ENCODE results near the gene CFAP161. TPM values are rescaled to one million over a fixed set of nuclear protein-coding genes. Genes with fewer than 3 reads are reported as not detected.

The CFAP161 gene
- total RNA-seq, 1 donor from 2014 or later = not detected

GRCh38 chr15:81182756-81183438 is 48.8 kb downstream of the CFAP161 start:
- Mint-ChIP-seq H3K4me1 (ENCODE audit: low read depth) (peaks cover 19% of the 10 kb centered on the region), H3K27me3 (ENCODE audit: insufficient read depth) (peaks cover 51% of the 10 kb centered on the region), H3K4me3 (no peak overlapping the region), H3K9me3 (no peaks in the 10 kb centered on the region), H3K27ac (no peak overlapping the region), H3K36me3 (ENCODE audit: low read depth) (no peaks in the 10 kb centered on the region)
- intact Hi-C loops (cut with micrococcal nuclease) = no loop called here
- DNase-seq (ENCODE audit: low spot score) = no peak

- no peaks in the 10 kb centered on the region for H3K9me3 Mint-ChIP-seq
- H3K27me3 Mint-ChIP-seq (ENCODE audit: insufficient read depth) = peaks cover 51% of the 10 kb centered on the region
- H3K4me3 Mint-ChIP-seq = no peak overlapping the region
- no peak overlapping the region for H3K27ac Mint-ChIP-seq
- no peaks in the 10 kb centered on the region for H3K36me3 Mint-ChIP-seq (ENCODE audit: low read depth)
- DNase-seq (ENCODE audit: low spot score) = no peak
- intact Hi-C loops (cut with micrococcal nuclease) = no loop called here
- peaks cover 19% of the 10 kb centered on the region for H3K4me1 Mint-ChIP-seq (ENCODE audit: low read depth)
Measured at GRCh38 chr15:81183439-81183775, 49.3 kb downstream of the CFAP161 start.

- intact Hi-C loops (cut with micrococcal nuclease) = no loop called here
- H3K9me3 Mint-ChIP-seq = no peaks in the 10 kb centered on the region
- no peak for DNase-seq (ENCODE audit: low spot score)
- H3K27ac Mint-ChIP-seq = no peak overlapping the region
- no peaks in the 10 kb centered on the region for H3K36me3 Mint-ChIP-seq (ENCODE audit: low read depth)
- peaks cover 19% of the 10 kb centered on the region for H3K4me1 Mint-ChIP-seq (ENCODE audit: low read depth)
- H3K27me3 Mint-ChIP-seq (ENCODE audit: insufficient read depth) = peaks cover 46% of the 10 kb centered on the region
- no peak overlapping the region for H3K4me3 Mint-ChIP-seq
Measured at GRCh38 chr15:81184188-81184587, 50.1 kb downstream of the CFAP161 start.

- intact Hi-C loops (cut with micrococcal nuclease) = no loop called here
- DNase-seq (ENCODE audit: low spot score) = no peak
- Mint-ChIP-seq H3K4me1 (ENCODE audit: low read depth) (peaks cover 19% of the 10 kb centered on the region), H3K27ac (no peak overlapping the region), H3K4me3 (no peak overlapping the region), H3K27me3 (ENCODE audit: insufficient read depth) (peaks cover 47% of the 10 kb centered on the region), H3K9me3 (no peaks in the 10 kb centered on the region), H3K36me3 (ENCODE audit: low read depth) (no peaks in the 10 kb centered on the region)
Measured at GRCh38 chr15:81185631-81186295, 51.7 kb downstream of the CFAP161 start.

GRCh38 chr15:81188354-81188753 is 54.3 kb downstream of the CFAP161 start:
- no peak for DNase-seq (ENCODE audit: low spot score)
- Mint-ChIP-seq H3K27ac (no peak overlapping the region), H3K9me3 (no peaks in the 10 kb centered on the region), H3K4me1 (ENCODE audit: low read depth) (peaks cover 6% of the 10 kb centered on the region), H3K27me3 (ENCODE audit: insufficient read depth) (peaks cover 28% of the 10 kb centered on the region), H3K36me3 (ENCODE audit: low read depth) (no peaks in the 10 kb centered on the region), H3K4me3 (no peak overlapping the region)
- intact Hi-C loops (cut with micrococcal nuclease) = no loop called here

- Mint-ChIP-seq H3K9me3 (no peaks in the 10 kb centered on the region), H3K27ac (no peak overlapping the region), H3K36me3 (ENCODE audit: low read depth) (no peaks in the 10 kb centered on the region), H3K27me3 (ENCODE audit: insufficient read depth) (peaks cover 19% of the 10 kb centered on the region), H3K4me1 (ENCODE audit: low read depth) (no peaks in the 10 kb centered on the region), H3K4me3 (no peak overlapping the region)
- intact Hi-C loops (cut with micrococcal nuclease) = no loop called here
- no peak for DNase-seq (ENCODE audit: low spot score)
Measured at GRCh38 chr15:81189583-81190283, 55.7 kb downstream of the CFAP161 start.

- intact Hi-C loops (cut with micrococcal nuclease) = no loop called here
- Mint-ChIP-seq H3K27ac (no peak overlapping the region), H3K36me3 (ENCODE audit: low read depth) (no peaks in the 10 kb centered on the region), H3K4me3 (no peak overlapping the region), H3K27me3 (ENCODE audit: insufficient read depth) (peaks cover 10% of the 10 kb centered on the region), H3K9me3 (no peaks in the 10 kb centered on the region), H3K4me1 (ENCODE audit: low read depth) (no peaks in the 10 kb centered on the region)
- no peak for DNase-seq (ENCODE audit: low spot score)
Measured at GRCh38 chr15:81190922-81191507, 56.9 kb downstream of the CFAP161 start.

- Mint-ChIP-seq H3K27ac (no peak overlapping the region), H3K36me3 (ENCODE audit: low read depth) (no peaks in the 10 kb centered on the region), H3K4me1 (ENCODE audit: low read depth) (no peaks in the 10 kb centered on the region), H3K9me3 (no peaks in the 10 kb centered on the region), H3K27me3 (ENCODE audit: insufficient read depth) (peaks cover 10% of the 10 kb centered on the region), H3K4me3 (no peak overlapping the region)
- intact Hi-C loops (cut with micrococcal nuclease) = no loop called here
- no peak for DNase-seq (ENCODE audit: low spot score)
Measured at GRCh38 chr15:81191701-81192100, 57.6 kb downstream of the CFAP161 start.

GRCh38 chr15:81194723-81195122 is 60.7 kb downstream of the CFAP161 start:
- intact Hi-C loops (cut with micrococcal nuclease) = no loop called here
- Mint-ChIP-seq H3K27me3 (ENCODE audit: insufficient read depth) (peaks cover 4% of the 10 kb centered on the region), H3K9me3 (no peaks in the 10 kb centered on the region), H3K36me3 (ENCODE audit: low read depth) (no peaks in the 10 kb centered on the region), H3K4me3 (no peak overlapping the region), H3K27ac (no peak overlapping the region), H3K4me1 (ENCODE audit: low read depth) (no peaks in the 10 kb centered on the region)
- DNase-seq (ENCODE audit: low spot score) = no peak

GRCh38 chr15:81195339-81195864 is 61.3 kb downstream of the CFAP161 start:
- Mint-ChIP-seq H3K36me3 (ENCODE audit: low read depth) (no peaks in the 10 kb centered on the region), H3K9me3 (no peaks in the 10 kb centered on the region), H3K4me3 (no peak overlapping the region), H3K27ac (no peak overlapping the region), H3K4me1 (ENCODE audit: low read depth) (no peaks in the 10 kb centered on the region), H3K27me3 (ENCODE audit: insufficient read depth) (peaks cover 4% of the 10 kb centered on the region)
- DNase-seq (ENCODE audit: low spot score) = no peak
- intact Hi-C loops (cut with micrococcal nuclease) = no loop called here

GRCh38 chr15:81196576-81197254 is 62.6 kb downstream of the CFAP161 start, which contains the start of gene IL16:
IL16 (plus strand) TSS chr15:81196879; CDS start chr15:81225400, 28,521 bp downstream.
- intact Hi-C loops (cut with micrococcal nuclease) = no loop called here
- Mint-ChIP-seq H3K4me3 (no peak within 1 kb of the TSS), H3K4me1 (ENCODE audit: low read depth) (no peaks in the 10 kb centered on the region), H3K9me3 (no peaks in the 10 kb centered on the region), H3K36me3 (ENCODE audit: low read depth) (no peaks in the 10 kb centered on the region), H3K27ac (no peak within 1 kb of the TSS), H3K27me3 (ENCODE audit: insufficient read depth) (no peaks in the 10 kb centered on the region)
- DNase-seq (ENCODE audit: low spot score) = no peak

- intact Hi-C loops (cut with micrococcal nuclease) = no loop called here
- Mint-ChIP-seq H3K4me1 (ENCODE audit: low read depth) (no peaks in the 10 kb centered on the region), H3K4me3 (no peak overlapping the region), H3K36me3 (ENCODE audit: low read depth) (no peaks in the 10 kb centered on the region), H3K27ac (no peak overlapping the region), H3K9me3 (no peaks in the 10 kb centered on the region), H3K27me3 (ENCODE audit: insufficient read depth) (no peaks in the 10 kb centered on the region)
- DNase-seq (ENCODE audit: low spot score) = no peak
Measured at GRCh38 chr15:81197255-81197630, 63.2 kb downstream of the CFAP161 start.

All from activated T-helper 1 cell treated with anti-CD3 and anti-CD28 coated beads, Interleukin-12 subunit alpha, Interleukin-12 subunit beta, Interleukin-2, Interleukin-4 antibody, amounts not matched to agents 30 ng/mL and 10 ng/mL and 1 ng/mL, durations not matched to agents 14 hours and 24 hours and 36 hours (primary cell).